AG20443 (cell line): Measurements from ENCODE around the gene FETUB.

Experiments
- DNase-seq: peaks from one replicate; pipeline ENCODE4 v3.0.0; 2012; ENCODE audit warnings: low spot score, mixed read lengths

Gene FETUB

GRCh38 chr3:186639778-186640472, at the start of gene FETUB:
Gene FETUB, plus strand, starts transcription at chr3:186640399. Its CDS starts 62 bp downstream, at chr3:186640461.
- no peak for DNase-seq

- no peak for DNase-seq
These were observed 49.5 kb upstream of the FETUB start for GRCh38 chr3:186590580-186591295.

- no peak for DNase-seq
These were observed 47.5 kb upstream of the FETUB start for GRCh38 chr3:186592682-186593081.

- no peak for DNase-seq
These were observed 46.3 kb upstream of the FETUB start for GRCh38 chr3:186593862-186594261.

GRCh38 chr3:186594591-186595113, 45.5 kb upstream of the FETUB start:
- DNase-seq = no peak

- DNase-seq = no peak
These were observed 43.5 kb upstream of the FETUB start for GRCh38 chr3:186596568-186597287.

GRCh38 chr3:186598108-186598784, 42.0 kb upstream of the FETUB start:
- peak; percentile 40 for DNase-seq

- no peak for DNase-seq
These were observed 41.4 kb upstream of the FETUB start for GRCh38 chr3:186598794-186599141.

GRCh38 chr3:186599142-186599784, 40.9 kb upstream of the FETUB start:
- DNase-seq = no peak

GRCh38 chr3:186599785-186600166, 40.4 kb upstream of the FETUB start:
- no peak for DNase-seq

- DNase-seq = no peak
These were observed 39.3 kb upstream of the FETUB start for GRCh38 chr3:186600896-186601295.

GRCh38 chr3:186603159-186603558, 37.0 kb upstream of the FETUB start:
- DNase-seq = no peak

- no peak for DNase-seq
These were observed 35.1 kb upstream of the FETUB start for GRCh38 chr3:186605078-186605477.

GRCh38 chr3:186605561-186606545, 34.3 kb upstream of the FETUB start:
- no peak for DNase-seq

- no peak for DNase-seq
These were observed 31.5 kb upstream of the FETUB start for GRCh38 chr3:186608624-186609215.

GRCh38 chr3:186609247-186609868, 30.8 kb upstream of the FETUB start:
- peak; percentile 20 for DNase-seq

- DNase-seq = no peak
These were observed 28.1 kb upstream of the FETUB start for GRCh38 chr3:186612065-186612464.

- DNase-seq = no peak
These were observed 27.2 kb upstream of the FETUB start, which contains the start of gene AHSG for GRCh38 chr3:186612721-186613636. Gene AHSG, plus strand, starts transcription at chr3:186613060. Its CDS starts 82 bp downstream, at chr3:186613142.
